ENCODE measurements around the gene SV2C. TPM values are rescaled to one million over a fixed set of nuclear protein-coding genes. Genes with fewer than 3 reads are reported as not detected.

The SV2C gene
- total RNA-seq, 4 donors from 2014 or later = 0.87 to 1.7 (median 1.4) TPM

DNA sequence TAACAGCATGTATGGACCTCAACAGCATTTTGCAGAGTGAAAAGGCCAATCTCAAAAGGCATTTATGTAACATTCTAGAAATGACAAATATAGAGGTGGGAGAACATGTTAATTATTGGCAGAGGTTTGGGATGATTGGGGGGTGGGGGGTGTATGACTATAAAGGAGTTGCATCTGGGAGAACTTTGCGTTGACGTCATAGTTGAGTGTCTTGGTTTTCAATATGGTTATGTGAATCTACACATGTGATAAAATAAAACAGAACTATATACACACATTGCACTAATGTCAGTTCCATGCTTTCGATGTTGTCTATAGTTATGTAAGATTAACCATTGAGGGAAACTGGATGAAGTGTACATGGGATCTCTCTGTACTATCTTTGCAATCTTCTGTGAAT, 139.1 kb downstream of the SV2C start:
- DNase-seq (ENCODE audit: low spot score in 2 of 2) = no peak
- no peak overlapping the region for H3K27ac ChIP-seq
- TF ChIP-seq POLR2A (IDR thresholded peaks at IDR 0.05) (no peak), EP300 (IDR thresholded peaks at IDR 0.05) (no peak)
- TF ChIP-seq, protein P1, sequence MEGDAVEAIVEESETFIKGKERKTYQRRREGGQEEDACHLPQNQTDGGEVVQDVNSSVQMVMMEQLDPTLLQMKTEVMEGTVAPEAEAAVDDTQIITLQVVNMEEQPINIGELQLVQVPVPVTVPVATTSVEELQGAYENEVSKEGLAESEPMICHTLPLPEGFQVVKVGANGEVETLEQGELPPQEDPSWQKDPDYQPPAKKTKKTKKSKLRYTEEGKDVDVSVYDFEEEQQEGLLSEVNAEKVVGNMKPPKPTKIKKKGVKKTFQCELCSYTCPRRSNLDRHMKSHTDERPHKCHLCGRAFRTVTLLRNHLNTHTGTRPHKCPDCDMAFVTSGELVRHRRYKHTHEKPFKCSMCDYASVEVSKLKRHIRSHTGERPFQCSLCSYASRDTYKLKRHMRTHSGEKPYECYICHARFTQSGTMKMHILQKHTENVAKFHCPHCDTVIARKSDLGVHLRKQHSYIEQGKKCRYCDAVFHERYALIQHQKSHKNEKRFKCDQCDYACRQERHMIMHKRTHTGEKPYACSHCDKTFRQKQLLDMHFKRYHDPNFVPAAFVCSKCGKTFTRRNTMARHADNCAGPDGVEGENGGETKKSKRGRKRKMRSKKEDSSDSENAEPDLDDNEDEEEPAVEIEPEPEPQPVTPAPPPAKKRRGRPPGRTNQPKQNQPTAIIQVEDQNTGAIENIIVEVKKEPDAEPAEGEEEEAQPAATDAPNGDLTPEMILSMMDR (IDR thresholded peaks at IDR 0.05) = no peak
- no peaks in the 10 kb centered on the region for H3K27me3 ChIP-seq
- H3K9me3 ChIP-seq = no peaks in the 10 kb centered on the region
- 94 to 97% methylated on average over 3 of the region's 3 CpGs for WGBS, 2 donors
- no peak overlapping the region for H3K4me3 ChIP-seq
- H3K36me3 ChIP-seq = no peaks in the 10 kb centered on the region
- H3K4me1 ChIP-seq = no peaks in the 10 kb centered on the region

DNA sequence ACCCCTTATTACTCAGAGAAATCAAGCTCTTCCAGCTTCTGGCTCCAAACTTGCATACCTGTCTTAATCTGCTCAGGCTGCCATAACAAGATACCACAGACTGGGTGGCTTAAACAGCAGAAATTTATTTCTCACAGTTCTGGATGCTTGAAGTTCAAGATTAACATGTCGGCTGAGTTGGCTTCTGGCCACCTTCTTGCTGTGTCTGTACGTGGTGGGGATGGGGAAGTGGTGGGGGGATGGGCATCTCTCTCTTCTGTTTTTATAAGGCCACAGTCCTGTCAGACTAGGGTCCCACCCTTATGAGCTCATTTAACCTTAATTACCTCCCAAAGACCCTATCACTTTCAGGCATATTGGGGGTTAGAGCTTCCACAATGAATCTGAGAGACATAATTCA, 140.5 kb downstream of the SV2C start:
- TF ChIP-seq, protein P1 (IDR thresholded peaks at IDR 0.05) = no peak
- TF ChIP-seq POLR2A (IDR thresholded peaks at IDR 0.05) = no peak
- TF ChIP-seq EP300 (IDR thresholded peaks at IDR 0.05) = no peak
- Histone ChIP-seq H3K27ac (no peak overlapping the region), H3K4me1 (no peaks in the 10 kb centered on the region), H3K36me3 (no peaks in the 10 kb centered on the region), H3K9me3 (no peaks in the 10 kb centered on the region), H3K4me3 (no peak overlapping the region), H3K27me3 (no peaks in the 10 kb centered on the region)
- no peak for DNase-seq (ENCODE audit: low spot score in 2 of 2)
- 13 to 14% methylated on average over 2 of the region's 2 CpGs for WGBS, 2 donors

DNA sequence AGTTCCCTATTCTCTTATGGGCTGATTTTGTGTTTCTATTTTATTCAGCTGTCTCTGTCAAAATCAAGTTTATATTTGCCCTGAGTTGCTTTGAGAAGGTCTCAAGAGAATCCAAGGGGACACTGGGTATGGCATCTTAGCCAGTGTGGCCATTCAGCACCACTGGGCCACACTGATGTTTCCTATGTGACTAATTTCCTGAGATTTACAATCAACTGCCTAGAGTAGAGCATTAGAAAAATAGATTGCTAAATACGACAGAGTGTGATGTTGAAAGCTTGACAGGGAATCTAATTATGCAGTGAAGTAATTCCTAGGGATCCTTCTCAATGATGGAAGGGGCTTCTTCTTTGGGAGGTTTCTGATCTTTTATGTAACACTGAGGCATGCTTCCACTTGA, 141.7 kb downstream of the SV2C start:
- H3K27me3 ChIP-seq = no peaks in the 10 kb centered on the region
- no peak overlapping the region for H3K4me3 ChIP-seq
- 58 to 70% methylated on average over 1 of the region's 1 CpG for WGBS, 2 donors
- no peaks in the 10 kb centered on the region for H3K36me3 ChIP-seq
- DNase-seq (ENCODE audit: low spot score in 2 of 2) = no peak
- H3K9me3 ChIP-seq = no peaks in the 10 kb centered on the region
- H3K27ac ChIP-seq = no peak overlapping the region
- TF ChIP-seq, protein P1 (IDR thresholded peaks at IDR 0.05) = no peak
- TF ChIP-seq EP300 (IDR thresholded peaks at IDR 0.05) = no peak
- no peak for TF ChIP-seq POLR2A (IDR thresholded peaks at IDR 0.05)
- H3K4me1 ChIP-seq = no peaks in the 10 kb centered on the region

- Histone ChIP-seq H3K27ac (no peak overlapping the region), H3K4me3 (no peak overlapping the region), H3K4me1 (no peaks in the 10 kb centered on the region), H3K9me3 (no peaks in the 10 kb centered on the region), H3K27me3 (no peaks in the 10 kb centered on the region), H3K36me3 (no peaks in the 10 kb centered on the region)
- TF ChIP-seq EP300 (IDR thresholded peaks at IDR 0.05) (no peak), POLR2A (IDR thresholded peaks at IDR 0.05) (no peak)
- TF ChIP-seq, protein P1 (IDR thresholded peaks at IDR 0.05) = no peak
- WGBS, 2 donors = 80 to 87% methylated on average over 2 of the region's 2 CpGs
- DNase-seq (ENCODE audit: low spot score in 2 of 2) = no peak
Measured at GRCh38 chr5:76225336-76225735, 142.2 kb downstream of the SV2C start.

DNA sequence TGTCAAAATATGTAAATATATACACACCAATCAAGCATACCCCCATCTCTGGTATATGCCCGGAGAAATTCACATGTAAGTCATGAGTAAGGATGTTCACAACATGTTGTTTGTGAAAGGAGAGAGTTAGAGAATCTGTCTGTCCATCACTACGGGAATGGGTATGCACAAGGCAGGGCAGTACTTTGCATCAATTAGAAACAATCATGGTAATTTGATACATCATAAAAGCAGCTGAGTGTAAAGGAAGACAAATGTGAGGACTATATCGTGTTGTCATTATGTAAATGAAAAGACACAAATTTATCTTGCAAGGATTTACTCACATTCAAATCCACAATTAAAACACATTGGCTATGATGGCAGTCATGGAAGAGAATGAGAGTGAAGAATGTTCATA, 146.7 kb downstream of the SV2C start:
- TF ChIP-seq, protein P1 (IDR thresholded peaks at IDR 0.05) = no peak
- TF ChIP-seq EP300 (IDR thresholded peaks at IDR 0.05) (no peak), POLR2A (IDR thresholded peaks at IDR 0.05) (no peak)
- no peaks in the 10 kb centered on the region for H3K4me1 ChIP-seq
- no peaks in the 10 kb centered on the region for H3K9me3 ChIP-seq
- H3K36me3 ChIP-seq = no peaks in the 10 kb centered on the region
- DNase-seq (ENCODE audit: low spot score in 2 of 2) = no peak
- H3K27ac ChIP-seq = no peak overlapping the region
- no peaks in the 10 kb centered on the region for H3K27me3 ChIP-seq
- 71 to 73% methylated on average over 3 of the region's 3 CpGs for WGBS, 2 donors
- H3K4me3 ChIP-seq = no peak overlapping the region

All from tibial nerve (tissue), 4 donors.